Loucy (cell line): ENCODE data around the gene PFN3.

Source experiments
- H2AFZ ChIP-seq: fragments of 200-600 bp; sonication (generic); 2 replicates; pipeline ENCODE4 v1.6.0; 2016; ENCODE audit warnings: antibody characterized with exemption, mild to moderate bottlenecking, low read length, moderate library complexity
- H3F3A ChIP-seq: fragments of 200-600 bp; 2 replicates; pipeline ENCODE4 v1.6.0; 2016; ENCODE audit warnings: antibody characterized with exemption, low read depth, mild to moderate bottlenecking
- H3K27me3 ChIP-seq: fragments of 200-600 bp; sonication (generic); 2 replicates; pipeline ENCODE4 v1.6.1; 2014; ENCODE audit warnings: low read length, mild to moderate bottlenecking; ENCODE audit not compliant: insufficient read depth, poor library complexity, severe bottlenecking
- H3K36me3 ChIP-seq: fragments of 200-600 bp; sonication (generic); 2 replicates; pipeline ENCODE4 v1.6.1; 2016; ENCODE audit warnings: low read length; ENCODE audit not compliant: insufficient read depth
- H3K4me1 ChIP-seq: fragments of 200-600 bp; sonication (generic); 2 replicates; pipeline ENCODE4 v1.5.1; 2014; ENCODE audit warnings: low read length, mild to moderate bottlenecking; ENCODE audit not compliant: insufficient read depth, poor library complexity, severe bottlenecking
- H3K4me2 ChIP-seq: fragments of 200-600 bp; sonication (generic); 2 replicates; pipeline ENCODE4 v1.6.0; 2014; ENCODE audit warnings: antibody characterized with exemption, low read length, low read depth, mild to moderate bottlenecking; ENCODE audit not compliant: poor library complexity, severe bottlenecking
- H3K4me3 ChIP-seq: fragments of 200-600 bp; sonication (generic); 2 replicates; pipeline ENCODE4 v1.5.1; 2014; ENCODE audit warnings: low read length, mild to moderate bottlenecking, mixed read lengths; ENCODE audit not compliant: poor library complexity, severe bottlenecking
- H3K79me2 ChIP-seq: fragments of 200-600 bp; sonication (generic); 2 replicates; pipeline ENCODE4 v1.6.1; 2014; ENCODE audit warnings: low read length; ENCODE audit not compliant: insufficient read depth
- H3K9ac ChIP-seq: fragments of 200-600 bp; sonication (generic); 2 replicates; pipeline ENCODE4 v1.6.0; 2014; ENCODE audit warnings: mild to moderate bottlenecking, low read depth, low read length, moderate library complexity; ENCODE audit not compliant: poor library complexity, severe bottlenecking
- H3K9me2 ChIP-seq: fragments of 200-600 bp; sonication (generic); replicated peaks from 2 replicates; pipeline ENCODE4 v1.6.1; 2016; ENCODE audit warnings: low read depth, low read length, mixed read lengths
- H3K9me3 ChIP-seq: fragments of 200-600 bp; sonication (generic); 2 replicates; pipeline ENCODE4 v1.6.1; 2014; ENCODE audit warnings: mild to moderate bottlenecking, antibody characterized with exemption, low read length, low read depth; ENCODE audit not compliant: insufficient read depth
- H4K20me1 ChIP-seq: fragments of 200-600 bp; sonication (generic); 2 replicates; pipeline ENCODE4 v1.6.0; 2014; ENCODE audit warnings: antibody characterized with exemption, low read length, mild to moderate bottlenecking; ENCODE audit not compliant: insufficient read depth, poor library complexity, severe bottlenecking
- CTCF ChIP-seq: fragments of 200-600 bp; sonication (generic); conservative IDR thresholded peaks from 2 replicates; pipeline ENCODE4 v1.5.1; 2014; ENCODE audit warnings: mild to moderate bottlenecking, antibody characterized with exemption, low read length
- EZH2phosphoT487 ChIP-seq: fragments of 200-600 bp; IDR thresholded peaks from 2 replicates; pipeline ENCODE4 v1.6.1; 2018; ENCODE audit warnings: antibody characterized with exemption, mild to moderate bottlenecking, moderate library complexity, borderline replicate concordance

Gene PFN3

GRCh38 chr5:177388521-177389052, 11.9 kb downstream of the PFN3 start:
- H4K20me1 ChIP-seq = no peaks in the 10 kb centered on the region
- no peaks in the 10 kb centered on the region for H3K79me2 ChIP-seq
- no peak overlapping the region for H2AFZ ChIP-seq
- H3F3A ChIP-seq = no peaks in the 10 kb centered on the region
- H3K36me3 ChIP-seq = no peaks in the 10 kb centered on the region
- H3K9ac ChIP-seq = no peak overlapping the region
- H3K9me2 ChIP-seq = no peaks in the 10 kb centered on the region
- no peak overlapping the region for H3K4me2 ChIP-seq
- H3K4me1 ChIP-seq = peaks cover 19% of the 10 kb centered on the region
- no peaks in the 10 kb centered on the region for H3K27me3 ChIP-seq
- no peaks in the 10 kb centered on the region for H3K9me3 ChIP-seq
- TF ChIP-seq EZH2phosphoT487 (no peak), CTCF (no peak)
- H3K4me3 ChIP-seq = no peak overlapping the region

GRCh38 chr5:177387405-177387804, 13.1 kb downstream of the PFN3 start:
- H3K36me3 ChIP-seq = no peaks in the 10 kb centered on the region
- H3K9me3 ChIP-seq = no peaks in the 10 kb centered on the region
- peaks cover 17% of the 10 kb centered on the region for H3K4me1 ChIP-seq
- H3K9ac ChIP-seq = no peak overlapping the region
- no peaks in the 10 kb centered on the region for H3K9me2 ChIP-seq
- H2AFZ ChIP-seq = no peak overlapping the region
- H3K4me2 ChIP-seq = no peak overlapping the region
- H3F3A ChIP-seq = no peaks in the 10 kb centered on the region
- H3K27me3 ChIP-seq = no peaks in the 10 kb centered on the region
- TF ChIP-seq CTCF (no peak), EZH2phosphoT487 (no peak)
- no peaks in the 10 kb centered on the region for H4K20me1 ChIP-seq
- no peak overlapping the region for H3K4me3 ChIP-seq
- no peaks in the 10 kb centered on the region for H3K79me2 ChIP-seq

- Histone ChIP-seq H3K36me3 (no peaks in the 10 kb centered on the region), H3K9ac (no peak overlapping the region)
Measured at GRCh38 chr5:177386542-177386941, 13.9 kb downstream of the PFN3 start.

More at GRCh38 chr5:177386542-177386941, 13.9 kb downstream of the PFN3 start:
- Histone ChIP-seq H3K4me1 (peaks cover 17% of the 10 kb centered on the region), H3K4me2 (no peak overlapping the region), H3K4me3 (no peak overlapping the region), H2AFZ (no peak overlapping the region), H3K9me2 (no peaks in the 10 kb centered on the region), H4K20me1 (no peaks in the 10 kb centered on the region), H3F3A (no peaks in the 10 kb centered on the region), H3K79me2 (no peaks in the 10 kb centered on the region), H3K27me3 (no peaks in the 10 kb centered on the region), H3K9me3 (no peaks in the 10 kb centered on the region)
- TF ChIP-seq EZH2phosphoT487 (no peak), CTCF (no peak)
